ENCODE results near the gene ATP9B.
A peak's percentile ranks its signal among the peaks of the same experiment; 100 is the strongest.

The ATP9B gene

DNA sequence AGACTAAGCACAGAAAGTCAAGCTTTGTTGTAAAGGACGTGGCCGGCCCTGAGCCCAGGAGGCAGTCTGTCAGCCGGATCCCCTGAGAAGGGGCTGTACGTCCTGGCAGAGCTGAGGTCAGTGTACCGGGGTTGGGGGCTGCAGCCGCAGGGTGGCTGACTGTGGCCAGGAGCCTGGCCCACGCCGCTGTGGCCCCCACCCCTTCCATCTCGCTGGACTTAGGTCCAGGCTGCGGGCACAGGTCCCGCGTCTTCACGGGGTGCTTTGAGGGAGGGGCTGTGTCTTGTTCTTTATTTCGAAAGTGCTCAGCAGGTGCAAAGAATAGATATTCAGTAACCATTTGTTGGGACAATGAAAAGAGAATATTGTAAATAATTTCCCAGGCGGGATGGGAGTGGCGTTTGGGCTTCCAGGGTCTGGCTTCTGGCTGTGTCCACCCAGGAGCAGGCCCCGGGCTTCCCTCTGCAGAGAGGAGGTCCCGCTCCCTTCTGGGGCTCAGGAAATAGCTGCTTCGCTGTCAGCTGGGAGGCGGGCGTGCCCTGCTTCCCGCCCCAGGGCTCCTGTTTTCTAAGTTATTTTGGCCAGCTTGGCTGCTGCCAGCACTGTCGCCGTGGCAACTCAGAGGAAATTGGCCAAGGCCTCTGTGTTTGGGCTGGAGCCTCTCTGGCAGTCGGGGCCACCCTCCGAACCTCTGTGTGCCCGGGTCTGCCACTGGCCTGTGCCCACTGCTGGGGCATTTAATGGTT is 334.0 kb downstream of the ATP9B start:
- DNase-seq = peak; percentile 47

DNA sequence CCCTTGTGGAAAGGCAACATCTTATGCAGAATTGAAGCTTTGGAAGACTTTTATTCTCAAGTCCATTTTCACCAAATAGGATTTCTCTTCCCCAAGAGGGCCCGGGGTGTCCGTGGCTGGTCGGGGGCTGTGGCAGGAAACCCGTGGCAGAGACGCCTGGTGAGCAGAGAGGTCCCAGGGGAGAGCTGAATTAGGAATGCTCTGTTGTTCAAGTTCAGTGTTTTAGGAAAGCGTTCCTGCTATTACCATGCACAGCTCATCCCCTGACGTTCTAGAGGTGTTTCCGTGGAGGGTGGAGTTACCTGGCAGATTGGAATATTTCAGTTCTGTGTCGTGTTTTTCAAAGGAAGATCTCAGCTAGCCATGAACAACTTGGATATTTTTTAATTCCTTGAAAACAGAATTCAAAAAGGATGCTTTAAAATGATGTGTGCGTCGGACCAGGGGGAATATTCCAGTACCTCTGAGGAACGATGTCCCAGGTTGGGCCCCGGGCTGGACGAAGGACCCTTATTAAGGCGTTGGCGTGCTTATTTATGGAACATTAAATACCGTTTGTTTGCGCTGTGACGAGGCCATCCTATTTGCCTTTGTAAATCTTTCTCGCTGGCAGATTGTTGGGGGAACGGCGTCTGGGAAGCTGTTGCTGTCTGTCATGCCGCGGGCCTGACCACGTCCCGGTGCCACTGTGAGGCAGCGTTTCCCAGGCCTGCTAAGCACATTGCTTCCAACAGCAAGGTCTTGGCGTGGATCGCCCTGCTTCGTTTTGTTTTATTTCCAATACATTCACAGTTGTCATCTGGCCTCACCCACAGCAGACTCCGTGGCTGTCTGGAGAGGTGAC is 334.8 kb downstream of the ATP9B start:
- DNase-seq = no peak

DNA sequence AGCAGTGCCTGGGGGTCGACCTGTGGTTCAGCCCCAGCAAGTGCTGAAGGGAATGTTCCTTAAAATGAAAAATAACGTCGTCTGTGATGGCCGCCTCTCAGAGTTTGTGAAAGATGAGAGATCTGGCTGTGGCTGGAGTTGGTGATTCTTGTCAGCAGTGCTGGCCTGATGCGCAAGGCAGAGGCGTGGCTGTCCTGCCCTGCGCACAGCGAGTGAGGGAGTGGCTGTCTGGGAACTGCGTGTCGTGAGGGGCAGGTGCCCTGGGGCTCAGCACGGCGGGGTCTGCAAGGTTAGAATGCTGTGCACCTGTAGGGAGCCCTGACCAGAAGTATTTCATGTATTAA is 335.3 kb downstream of the ATP9B start:
- DNase-seq = peak; percentile 59

DNA sequence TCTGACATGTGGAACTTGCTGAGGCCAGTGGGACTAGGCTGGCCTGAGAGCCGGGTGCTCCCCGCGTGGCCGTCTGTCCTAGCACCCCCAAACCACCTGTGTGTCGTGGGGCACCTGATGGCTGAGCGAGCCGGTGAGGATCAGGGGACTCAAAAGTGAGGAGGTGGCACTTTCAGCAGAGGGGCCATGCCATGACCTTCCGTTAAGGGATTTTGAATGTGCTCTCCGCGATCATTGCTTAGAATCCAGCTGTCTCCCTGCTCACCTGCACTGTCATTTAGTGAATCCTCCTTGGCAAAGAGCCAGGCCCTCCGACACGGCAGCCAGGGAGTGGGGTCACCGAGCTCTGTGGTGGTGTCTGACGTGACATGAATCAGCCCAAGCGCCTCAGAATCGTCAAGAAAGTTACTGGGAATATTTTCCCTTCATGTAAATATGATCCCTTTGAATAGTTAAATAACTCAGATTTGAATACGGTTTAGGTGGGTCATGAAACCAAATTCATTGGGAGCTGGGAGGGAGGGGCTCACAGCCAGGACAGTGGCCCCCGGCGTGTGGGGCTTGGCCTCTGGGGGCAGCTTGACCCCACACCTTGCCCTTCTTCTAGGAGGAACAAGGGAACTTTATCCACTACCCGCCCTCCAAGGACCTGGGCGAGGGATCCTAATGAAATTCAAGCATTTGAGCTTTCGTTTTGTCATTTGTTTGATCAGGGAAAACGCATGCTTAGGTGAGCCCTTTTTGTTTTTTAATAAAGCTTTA is 336.0 kb downstream of the ATP9B start:
- DNase-seq = peak; percentile 49

DNA sequence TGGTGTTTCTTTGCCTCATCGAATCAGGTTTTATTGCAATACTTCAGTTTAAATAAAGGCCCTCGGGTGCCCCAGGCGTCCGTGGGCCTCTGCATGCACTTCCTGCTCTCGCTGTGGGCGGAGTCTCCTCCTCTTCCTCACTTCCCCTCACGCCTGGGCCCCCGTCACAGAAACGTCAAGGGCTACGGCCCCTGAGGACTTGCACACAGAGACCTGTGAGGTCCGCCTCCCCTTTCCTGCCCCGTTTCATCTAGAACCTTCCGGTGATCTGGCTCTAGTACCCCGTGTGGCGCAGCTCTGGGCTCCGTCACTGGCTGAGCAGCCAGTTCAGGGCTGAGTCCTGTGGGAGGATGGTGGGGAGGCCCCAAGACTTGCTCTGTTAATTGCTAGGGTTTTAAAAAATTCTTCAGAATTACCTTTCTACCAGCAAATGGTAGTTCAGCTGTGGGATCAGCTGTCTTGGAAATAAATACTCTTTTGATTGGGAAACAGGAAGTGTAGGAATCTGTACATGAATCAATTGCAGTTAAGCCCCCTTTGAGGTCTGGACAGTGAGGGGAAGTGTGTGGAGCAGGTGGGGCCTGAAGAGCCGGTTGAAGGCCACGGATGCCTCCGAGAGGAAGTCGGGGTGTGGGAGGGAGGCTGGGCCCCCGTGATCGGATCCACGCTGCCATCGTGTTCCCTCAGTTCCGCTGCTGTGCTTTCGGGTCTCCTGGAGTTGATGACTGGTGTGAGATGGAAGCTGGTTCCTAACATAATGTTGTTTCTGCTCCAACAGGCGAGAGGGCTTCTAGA is 336.8 kb downstream of the ATP9B start:
- peak; percentile 96 for DNase-seq

DNA sequence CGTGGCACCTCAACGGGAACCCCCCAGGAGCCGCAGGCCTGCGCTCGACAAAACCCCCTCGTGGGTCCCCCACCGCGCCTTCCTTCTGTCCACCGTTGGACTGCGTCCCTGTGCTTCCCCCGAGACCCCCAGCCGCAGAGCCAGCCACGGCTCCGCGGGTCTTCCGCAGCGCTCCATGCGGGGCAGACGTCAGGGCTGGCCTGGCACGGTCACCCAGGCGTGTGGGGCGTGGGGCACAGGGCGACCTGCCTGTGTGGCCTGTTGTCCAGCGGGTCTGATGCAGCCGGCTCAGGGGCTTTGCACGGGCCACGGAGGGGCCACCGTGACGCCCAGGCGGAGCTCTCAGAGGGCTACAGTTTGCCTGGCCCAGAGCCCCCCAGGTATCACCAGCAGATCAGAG is 337.5 kb downstream of the ATP9B start:
- DNase-seq = no peak

DNA sequence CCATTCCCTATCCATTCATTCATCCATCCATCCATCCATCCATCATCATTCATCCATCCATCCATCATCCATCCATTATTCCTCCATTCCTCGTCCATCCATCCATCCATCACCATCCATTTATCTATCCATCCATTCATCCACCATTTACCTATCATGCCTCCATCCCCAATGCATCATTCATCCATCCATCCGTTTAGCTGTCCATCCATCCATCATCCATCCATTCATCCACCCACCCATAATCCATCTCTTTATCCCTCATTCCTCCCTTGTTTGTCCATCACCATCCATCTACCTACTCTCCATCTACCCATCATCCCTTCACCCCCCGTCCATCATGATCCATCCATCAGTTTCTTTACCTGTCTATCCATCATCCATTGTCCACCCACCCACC is 340.1 kb downstream of the ATP9B start:
- DNase-seq = no peak

DNA sequence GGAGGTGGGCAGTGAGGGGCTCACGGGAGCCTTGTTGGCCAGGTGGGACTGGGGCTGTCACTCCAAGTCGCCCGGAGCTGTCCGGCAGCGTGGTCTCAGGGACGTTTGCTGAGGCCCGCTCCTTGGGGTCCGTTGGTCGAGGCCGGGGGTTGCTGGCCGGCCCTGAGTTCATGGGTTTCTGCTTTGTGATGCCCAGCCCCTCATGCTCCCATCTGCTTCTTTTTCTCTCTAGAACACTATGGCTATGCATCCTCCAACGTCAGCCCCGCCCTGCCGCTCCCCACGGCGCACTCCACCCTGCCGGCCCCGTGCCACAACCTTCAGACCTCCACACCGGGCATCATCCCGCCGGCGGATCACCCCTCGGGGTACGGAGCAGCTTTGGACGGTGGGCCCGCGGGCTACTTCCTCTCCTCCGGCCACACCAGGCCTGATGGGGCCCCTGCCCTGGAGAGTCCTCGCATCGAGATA is 341.0 kb downstream of the ATP9B start:
- no peak for DNase-seq

DNA sequence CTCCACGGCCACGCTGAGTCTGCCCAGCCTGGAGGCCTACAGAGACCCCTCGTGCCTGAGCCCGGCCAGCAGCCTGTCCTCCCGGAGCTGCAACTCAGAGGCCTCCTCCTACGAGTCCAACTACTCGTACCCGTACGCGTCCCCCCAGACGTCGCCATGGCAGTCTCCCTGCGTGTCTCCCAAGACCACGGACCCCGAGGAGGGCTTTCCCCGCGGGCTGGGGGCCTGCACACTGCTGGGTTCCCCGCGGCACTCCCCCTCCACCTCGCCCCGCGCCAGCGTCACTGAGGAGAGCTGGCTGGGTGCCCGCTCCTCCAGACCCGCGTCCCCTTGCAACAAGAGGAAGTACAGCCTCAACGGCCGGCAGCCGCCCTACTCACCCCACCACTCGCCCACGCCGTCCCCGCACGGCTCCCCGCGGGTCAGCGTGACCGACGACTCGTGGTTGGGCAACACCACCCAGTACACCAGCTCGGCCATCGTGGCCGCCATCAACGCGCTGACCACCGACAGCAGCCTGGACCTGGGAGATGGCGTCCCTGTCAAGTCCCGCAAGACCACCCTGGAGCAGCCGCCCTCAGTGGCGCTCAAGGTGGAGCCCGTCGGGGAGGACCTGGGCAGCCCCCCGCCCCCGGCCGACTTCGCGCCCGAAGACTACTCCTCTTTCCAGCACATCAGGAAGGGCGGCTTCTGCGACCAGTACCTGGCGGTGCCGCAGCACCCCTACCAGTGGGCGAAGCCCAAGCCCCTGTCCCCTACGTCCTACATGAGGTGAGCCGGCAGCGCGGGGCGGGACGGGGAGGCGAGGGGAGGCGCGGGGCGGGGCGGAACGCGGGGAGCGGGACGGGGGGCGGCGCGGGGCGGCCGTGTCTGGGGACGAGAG is 341.8 kb downstream of the ATP9B start:
- no peak for DNase-seq

DNA sequence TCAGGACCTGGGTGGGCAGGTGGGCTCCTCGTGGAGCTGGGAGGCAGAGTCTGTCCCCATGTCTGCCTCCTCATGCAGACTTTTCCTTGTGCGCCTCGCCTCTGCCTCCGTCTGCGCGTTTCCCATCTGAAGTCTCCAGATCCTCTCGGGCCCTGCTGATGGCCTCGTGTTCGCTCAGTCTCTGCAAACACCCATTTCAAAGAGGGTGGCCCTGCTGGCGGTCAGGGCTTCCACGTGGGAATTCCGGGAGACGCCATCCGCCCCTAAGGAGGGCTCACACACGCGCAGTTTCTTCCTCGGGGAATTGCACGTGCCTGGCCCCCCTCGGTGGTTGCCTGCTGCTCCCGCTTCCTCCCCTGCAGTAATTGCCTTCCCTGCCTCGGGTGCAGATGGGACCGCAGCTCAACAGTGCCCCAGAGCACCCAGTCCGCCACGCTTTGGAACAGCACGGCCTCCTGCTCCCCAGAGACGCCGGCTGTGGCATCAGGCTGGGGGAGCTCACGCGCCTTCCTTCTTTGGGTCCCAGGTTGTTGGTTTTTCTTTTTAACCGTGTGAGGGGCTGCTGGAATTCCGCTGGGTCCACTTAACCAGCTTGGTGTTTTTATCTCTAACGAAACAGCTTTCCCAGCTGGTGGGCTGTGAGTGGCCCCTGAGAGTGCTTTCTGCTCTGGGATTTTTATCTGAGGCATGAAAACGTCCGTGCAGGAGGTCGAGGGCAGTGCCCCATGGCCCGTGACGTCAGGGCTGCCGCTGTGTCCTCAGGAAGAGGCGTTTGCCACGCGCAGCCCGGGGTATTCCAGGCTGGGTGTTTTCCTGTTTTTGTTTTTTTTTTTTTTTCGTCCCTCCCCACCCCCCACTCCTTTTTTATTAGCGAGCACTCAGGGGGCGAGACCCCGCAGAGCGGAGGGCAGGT is 342.7 kb downstream of the ATP9B start:
- no peak for DNase-seq

DNA sequence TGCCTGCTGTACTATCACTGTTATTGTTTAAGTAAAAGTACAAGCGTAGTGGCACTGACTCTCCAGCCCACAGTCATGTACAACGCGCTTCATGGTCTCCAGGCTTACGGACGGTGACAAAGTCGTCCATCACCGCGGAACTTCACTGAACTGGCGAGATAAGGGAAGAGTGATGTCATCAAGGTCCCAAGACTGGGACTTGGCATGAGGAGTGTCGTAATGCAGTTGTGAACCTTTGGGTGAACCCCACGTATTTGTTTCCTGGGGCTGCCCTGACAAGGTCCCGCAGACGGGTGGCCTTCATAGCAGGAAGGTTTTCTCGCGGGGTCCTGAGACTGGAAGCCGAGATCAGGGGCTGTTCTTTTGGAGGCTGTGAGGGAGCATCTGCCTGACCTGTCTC is 343.8 kb downstream of the ATP9B start:
- DNase-seq = no peak

DNA sequence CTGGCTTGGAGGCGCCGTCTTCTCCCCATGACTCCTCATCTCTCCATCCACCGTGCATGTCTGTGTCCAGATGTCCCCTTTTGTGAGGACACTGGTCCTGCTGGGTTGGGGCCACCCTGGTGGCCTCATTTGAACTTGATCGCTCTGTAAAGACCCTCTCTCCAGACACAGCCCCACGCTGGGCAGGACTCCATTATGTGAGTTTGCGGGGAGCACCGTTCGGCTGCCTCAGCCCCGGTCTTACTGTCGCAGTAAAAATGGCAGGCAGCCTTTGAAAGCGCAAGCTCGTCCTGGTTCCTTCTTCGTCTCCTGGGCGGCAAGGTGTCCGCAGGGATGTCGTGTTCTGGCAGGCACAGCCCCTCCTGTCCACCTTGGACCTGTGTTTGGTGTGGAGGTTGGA is 344.2 kb downstream of the ATP9B start:
- DNase-seq = no peak

DNA sequence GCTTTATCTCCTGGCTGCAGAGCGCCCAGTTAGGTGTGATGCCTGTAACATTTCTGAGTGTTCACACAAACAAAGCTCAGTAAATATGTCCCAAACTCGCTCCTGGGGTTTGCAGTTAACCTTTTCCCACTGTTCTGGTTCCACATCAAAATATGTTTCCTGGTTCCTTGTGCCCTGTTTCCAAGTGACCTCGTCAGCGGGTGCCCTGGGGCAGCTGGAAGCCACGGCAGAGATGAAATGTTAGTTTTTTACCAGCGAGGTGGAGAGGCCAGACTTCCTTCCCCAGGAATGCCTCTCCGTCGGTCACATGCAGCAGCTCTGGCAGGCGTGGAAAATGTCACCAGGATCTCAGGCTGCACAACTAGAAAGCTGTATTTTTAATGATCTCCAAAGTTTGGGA is 344.7 kb downstream of the ATP9B start:
- no peak for DNase-seq

DNA sequence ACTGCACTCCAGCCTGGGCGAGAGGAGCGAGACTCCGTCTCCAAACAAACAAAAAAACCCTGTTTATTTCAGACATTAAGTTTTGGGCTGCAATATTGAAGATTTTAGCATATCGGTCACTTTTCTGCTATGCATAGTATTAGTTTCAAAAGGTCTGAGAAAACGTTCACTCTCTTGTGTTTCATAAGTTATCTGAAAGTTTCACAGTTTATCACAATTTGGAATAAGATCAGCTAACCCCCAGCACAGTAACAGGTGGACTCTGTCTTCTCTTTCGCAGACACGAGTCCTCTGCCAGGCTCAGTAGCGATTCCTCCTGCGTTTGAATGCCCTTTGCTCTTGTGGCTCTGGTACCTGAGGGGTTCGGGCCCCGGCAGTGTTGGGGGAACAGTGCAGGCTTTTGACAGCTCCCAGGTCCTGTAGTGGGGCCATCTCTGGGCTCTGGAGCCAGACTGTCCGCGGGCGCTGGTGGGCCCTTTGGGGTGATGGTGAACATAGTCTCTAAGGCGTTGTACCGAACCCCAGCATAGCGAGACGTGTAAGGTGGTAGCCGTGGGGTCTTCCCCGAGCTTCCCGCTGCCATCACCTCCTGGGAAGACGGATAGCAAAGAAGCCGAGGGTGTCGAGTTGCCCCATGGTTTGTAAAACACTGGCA is 347.0 kb downstream of the ATP9B start:
- DNase-seq = no peak

DNA sequence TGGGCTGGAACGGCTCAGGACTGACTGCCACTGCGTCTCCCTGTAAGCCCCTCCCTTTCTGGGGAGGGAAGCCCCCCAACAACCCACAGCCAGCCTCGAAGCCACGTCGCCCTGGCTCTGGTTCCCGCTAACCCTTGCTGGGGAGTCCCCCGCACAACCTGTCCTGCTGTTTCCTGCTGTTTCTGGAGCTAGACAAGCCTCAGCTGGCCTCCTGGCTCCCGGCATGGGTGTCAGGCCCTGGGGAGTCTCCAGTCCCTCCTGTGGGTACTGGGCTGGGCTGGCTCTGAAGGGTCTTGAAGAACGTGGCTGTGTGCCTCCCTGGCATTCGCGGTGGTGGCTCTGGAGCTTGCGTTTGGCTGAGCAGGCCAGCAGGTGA is 347.5 kb downstream of the ATP9B start:
- no peak for DNase-seq

DNA sequence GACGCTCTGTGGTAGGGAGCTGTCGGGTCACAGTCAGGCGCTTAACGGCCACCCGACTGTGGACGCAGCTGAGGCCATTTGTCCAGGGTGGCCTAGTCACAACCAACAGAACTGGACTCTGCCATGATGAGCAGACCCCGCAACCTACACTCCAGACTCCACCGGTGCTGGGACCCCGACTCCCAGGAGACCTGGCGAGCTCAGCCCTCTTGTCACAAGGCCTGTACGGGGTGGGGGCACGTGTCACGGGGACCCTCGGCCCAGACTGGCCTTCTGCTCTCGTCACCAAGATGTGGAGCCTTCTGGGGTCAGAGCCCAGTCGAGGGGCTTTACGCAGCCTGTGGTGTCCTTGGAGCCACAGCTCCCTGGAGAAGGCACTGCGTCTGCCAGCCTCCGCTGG is 349.0 kb downstream of the ATP9B start:
- DNase-seq = no peak

DNA sequence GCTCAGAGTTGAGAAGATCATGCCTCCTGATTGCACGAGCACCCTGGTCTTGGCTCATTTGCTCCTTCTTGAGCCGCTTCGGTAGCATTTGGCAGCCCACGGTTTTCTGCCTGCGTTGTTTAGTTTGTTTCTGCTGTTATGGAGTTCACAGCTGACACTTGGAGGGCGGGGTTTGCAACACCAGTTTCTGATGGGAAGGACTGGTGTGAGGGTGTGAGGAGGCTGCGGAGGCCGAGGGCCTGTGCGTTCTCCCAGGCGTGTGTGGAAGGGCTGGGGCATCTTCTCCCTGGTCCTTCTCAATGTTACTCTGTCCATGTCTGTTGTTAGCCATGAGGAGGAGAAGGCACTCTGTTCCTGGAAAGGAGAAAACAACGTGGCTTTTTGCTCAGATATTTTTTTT is 349.4 kb downstream of the ATP9B start:
- no peak for DNase-seq

DNA sequence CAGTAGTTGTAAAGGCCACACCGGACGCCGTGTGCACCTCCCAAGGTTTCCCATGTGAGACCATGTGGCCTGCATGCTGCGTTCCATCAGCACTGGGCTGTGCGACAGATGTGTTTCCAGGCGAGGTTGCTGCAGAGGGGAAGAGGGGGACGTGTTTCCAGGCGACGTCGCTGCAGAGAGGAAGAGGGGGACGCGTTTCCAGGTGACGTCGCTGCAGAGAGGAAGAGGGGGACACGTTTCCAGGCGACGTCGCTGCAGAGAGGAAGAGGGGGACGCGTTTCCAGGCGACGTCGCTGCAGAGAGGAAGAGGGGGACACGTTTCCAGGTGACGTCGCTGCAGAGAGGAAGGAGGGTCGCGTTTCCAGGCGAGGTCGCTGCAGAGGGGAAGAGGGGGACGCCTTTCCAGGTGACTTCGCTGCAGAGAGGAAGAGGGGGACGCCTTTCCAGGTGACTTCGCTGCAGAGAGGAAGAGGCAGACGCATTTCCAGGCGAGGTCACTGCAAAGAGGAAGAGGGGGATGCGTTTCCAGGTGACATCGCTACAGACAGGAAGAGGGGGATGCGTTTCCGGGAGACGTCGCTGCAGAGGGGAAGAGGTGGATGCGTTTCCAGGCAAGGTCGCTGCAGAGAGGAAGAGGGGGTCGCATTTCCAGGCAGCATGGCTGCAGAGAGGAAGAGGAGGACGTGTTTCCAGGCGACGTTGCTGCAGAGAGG is 351.0 kb downstream of the ATP9B start:
- no peak for DNase-seq

DNA sequence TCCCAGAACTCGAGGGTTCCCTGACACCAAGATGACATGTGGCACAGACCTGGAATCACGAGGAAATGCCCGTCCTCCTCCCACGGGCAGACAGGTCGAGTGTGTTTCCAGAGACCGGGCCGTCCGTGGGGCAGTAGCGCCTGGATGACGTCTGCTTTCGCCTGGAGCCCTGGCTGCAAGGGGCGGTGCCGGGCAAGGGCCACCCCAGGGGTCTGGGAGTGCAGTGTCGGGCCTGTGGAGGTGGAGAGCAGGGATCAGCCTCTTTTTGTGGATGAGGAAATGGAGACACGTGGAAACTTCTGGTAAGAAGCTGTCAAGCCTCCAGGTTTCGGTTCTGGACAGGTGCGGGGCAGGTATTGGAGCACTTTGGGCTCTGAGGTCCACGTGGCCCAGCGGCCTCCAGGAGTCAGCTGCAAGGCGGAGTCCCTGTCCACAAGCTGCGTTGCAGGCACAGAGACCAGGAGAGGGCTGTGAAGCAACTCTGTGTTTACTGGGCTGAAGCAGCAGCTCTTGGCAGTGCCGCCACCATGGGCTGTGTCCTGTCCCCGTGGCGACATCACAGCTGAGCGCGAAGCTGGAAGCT is 352.2 kb downstream of the ATP9B start:
- no peak for DNase-seq

Data from CD4-positive, alpha-beta T cell treated with Interleukin-17A for 1 hour (primary cell).